ENCODE data around the gene PTPN7. TPM values are rescaled to one million over a fixed set of nuclear protein-coding genes. Genes with fewer than 3 reads are reported as not detected.

Gene PTPN7
- total RNA-seq, 4 donors from 2014 or later, result 1.3 to 4.3 (median 2.1) TPM

DNA sequence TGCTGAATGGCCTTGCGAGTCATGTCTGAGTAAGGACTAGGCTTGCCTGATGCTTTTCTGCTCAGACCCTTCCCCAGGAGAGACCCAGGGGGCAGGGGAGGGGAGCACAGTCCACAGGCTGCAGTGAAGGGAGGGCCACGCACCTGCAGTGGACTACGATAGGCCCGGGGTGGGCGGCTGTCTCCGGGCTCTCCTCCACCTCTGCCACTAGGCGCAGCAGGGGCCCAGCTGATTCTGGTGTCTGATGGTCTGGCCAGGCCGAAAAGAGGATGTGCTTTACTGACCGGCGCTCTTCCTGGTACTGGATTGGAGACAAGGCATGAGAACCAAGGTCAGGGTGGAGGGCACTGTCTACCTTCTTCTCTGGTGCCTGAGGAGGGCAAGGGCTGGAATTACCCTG lies 8.0 kb downstream of the PTPN7 start:
- no peaks in the 10 kb centered on the region for H3K9me3 ChIP-seq
- no peaks in the 10 kb centered on the region for H3K36me3 ChIP-seq
- 88 to 93% methylated on average over 1 to 10 of the region's 10 CpGs for WGBS, 2 donors
- DNase-seq, result no peak
- peaks cover 6 to 12% of the 10 kb centered on the region in 2 donors for H3K4me1 ChIP-seq
- no peaks in the 10 kb centered on the region for H3K27me3 ChIP-seq
- no peak overlapping the region for H3K27ac ChIP-seq
- TF ChIP-seq, protein P1, sequence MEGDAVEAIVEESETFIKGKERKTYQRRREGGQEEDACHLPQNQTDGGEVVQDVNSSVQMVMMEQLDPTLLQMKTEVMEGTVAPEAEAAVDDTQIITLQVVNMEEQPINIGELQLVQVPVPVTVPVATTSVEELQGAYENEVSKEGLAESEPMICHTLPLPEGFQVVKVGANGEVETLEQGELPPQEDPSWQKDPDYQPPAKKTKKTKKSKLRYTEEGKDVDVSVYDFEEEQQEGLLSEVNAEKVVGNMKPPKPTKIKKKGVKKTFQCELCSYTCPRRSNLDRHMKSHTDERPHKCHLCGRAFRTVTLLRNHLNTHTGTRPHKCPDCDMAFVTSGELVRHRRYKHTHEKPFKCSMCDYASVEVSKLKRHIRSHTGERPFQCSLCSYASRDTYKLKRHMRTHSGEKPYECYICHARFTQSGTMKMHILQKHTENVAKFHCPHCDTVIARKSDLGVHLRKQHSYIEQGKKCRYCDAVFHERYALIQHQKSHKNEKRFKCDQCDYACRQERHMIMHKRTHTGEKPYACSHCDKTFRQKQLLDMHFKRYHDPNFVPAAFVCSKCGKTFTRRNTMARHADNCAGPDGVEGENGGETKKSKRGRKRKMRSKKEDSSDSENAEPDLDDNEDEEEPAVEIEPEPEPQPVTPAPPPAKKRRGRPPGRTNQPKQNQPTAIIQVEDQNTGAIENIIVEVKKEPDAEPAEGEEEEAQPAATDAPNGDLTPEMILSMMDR (IDR thresholded peaks at IDR 0.05), result no peak
- no peak for TF ChIP-seq POLR2A (IDR thresholded peaks at IDR 0.05)
- no peak overlapping the region for H3K4me3 ChIP-seq (replicated peaks in 1 of 3)
- intact Hi-C loops (cut with DNase I), result no loop called here

GRCh38 chr1:202151045-202151444 lies 9.4 kb downstream of the PTPN7 start:
- Histone ChIP-seq H3K9me3 (no peaks in the 10 kb centered on the region), H3K36me3 (no peaks in the 10 kb centered on the region), H3K4me3 (replicated peaks in 1 of 3) (no peak overlapping the region), H3K4me1 (peaks cover 6 to 12% of the 10 kb centered on the region in 2 donors), H3K27me3 (no peaks in the 10 kb centered on the region), H3K27ac (no peak overlapping the region)
- intact Hi-C loops (cut with DNase I), result no loop called here
- WGBS, 2 donors, result 87 to 97% methylated on average over 2 of the region's 2 CpGs
- TF ChIP-seq POLR2A (IDR thresholded peaks at IDR 0.05), result no peak
- TF ChIP-seq, protein P1 (IDR thresholded peaks at IDR 0.05), result no peak
- DNase-seq, result no peak

DNA sequence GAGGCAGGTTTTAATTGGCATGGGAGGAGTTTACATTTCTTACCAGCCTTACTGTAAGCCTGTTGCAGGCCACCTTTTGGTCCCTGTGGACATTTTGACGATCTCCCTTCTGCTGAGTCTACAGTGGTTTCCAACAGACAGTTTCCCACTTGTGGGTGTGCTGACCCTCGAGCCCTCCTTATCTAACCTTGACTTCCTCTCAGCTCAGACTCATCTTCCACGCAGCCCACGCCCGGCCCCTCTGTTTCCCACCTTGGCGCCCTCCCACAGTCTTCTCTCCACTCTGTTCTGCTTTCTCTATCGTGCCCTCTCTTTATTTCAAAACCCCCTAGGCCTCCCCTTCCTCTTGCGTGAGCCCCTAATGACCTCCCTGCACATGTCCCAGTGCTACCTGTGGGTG lies 9.8 kb downstream of the PTPN7 start:
- intact Hi-C loops (cut with DNase I), result no loop called here
- no peaks in the 10 kb centered on the region for H3K36me3 ChIP-seq
- H3K4me3 ChIP-seq (replicated peaks in 1 of 3), result no peak overlapping the region
- peaks cover 6 to 11% of the 10 kb centered on the region in 2 donors for H3K4me1 ChIP-seq
- H3K9me3 ChIP-seq, result no peaks in the 10 kb centered on the region
- no peaks in the 10 kb centered on the region for H3K27me3 ChIP-seq
- WGBS, 2 donors, result 89 to 94% methylated on average over 8 of the region's 8 CpGs
- no peak overlapping the region for H3K27ac ChIP-seq
- no peak for TF ChIP-seq POLR2A (IDR thresholded peaks at IDR 0.05)
- TF ChIP-seq, protein P1 (IDR thresholded peaks at IDR 0.05), result no peak
- DNase-seq, result no peak

GRCh38 chr1:202150187-202150586 lies 10.2 kb downstream of the PTPN7 start:
- DNase-seq, result no peak
- no peaks in the 10 kb centered on the region for H3K36me3 ChIP-seq
- 90 to 91% methylated on average over 9 of the region's 9 CpGs for WGBS, 2 donors
- H3K27ac ChIP-seq, result no peak overlapping the region
- no peak for TF ChIP-seq POLR2A (IDR thresholded peaks at IDR 0.05)
- TF ChIP-seq, protein P1 (IDR thresholded peaks at IDR 0.05), result no peak
- H3K4me1 ChIP-seq, result peaks cover 2 to 11% of the 10 kb centered on the region in 2 donors
- H3K4me3 ChIP-seq (replicated peaks in 1 of 3), result no peak overlapping the region
- no peaks in the 10 kb centered on the region for H3K9me3 ChIP-seq
- H3K27me3 ChIP-seq, result no peaks in the 10 kb centered on the region
- intact Hi-C loops (cut with DNase I), result no loop called here

DNA sequence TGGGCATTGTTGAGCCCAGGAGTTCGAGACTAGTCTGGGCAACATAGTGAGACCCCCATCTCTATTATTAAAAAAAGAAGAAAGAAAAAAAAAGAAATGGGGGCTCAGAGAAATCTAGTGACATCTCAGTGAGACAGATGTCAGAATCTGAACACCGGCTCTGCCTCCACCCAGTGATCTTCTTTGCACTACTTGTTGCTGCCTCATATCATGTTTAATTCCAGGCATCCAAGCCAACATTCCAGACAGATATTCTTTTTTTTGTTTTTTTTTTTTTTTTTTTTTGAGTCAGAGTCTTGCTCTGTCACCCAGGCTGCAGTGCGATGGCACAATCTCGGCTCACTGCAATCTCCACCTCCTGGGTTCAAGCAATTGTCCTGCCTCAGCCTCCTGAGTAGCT lies 10.8 kb downstream of the PTPN7 start:
- Histone ChIP-seq H3K9me3 (no peaks in the 10 kb centered on the region), H3K4me3 (replicated peaks in 1 of 3) (no peak overlapping the region), H3K36me3 (no peaks in the 10 kb centered on the region), H3K4me1 (peaks cover 0 to 7% of the 10 kb centered on the region in 2 donors), H3K27ac (no peak overlapping the region), H3K27me3 (no peaks in the 10 kb centered on the region)
- no peak for TF ChIP-seq POLR2A (IDR thresholded peaks at IDR 0.05)
- TF ChIP-seq, protein P1 (IDR thresholded peaks at IDR 0.05), result no peak
- DNase-seq, result no peak
- WGBS, 2 donors, result 94 to 98% methylated on average over 4 of the region's 4 CpGs
- intact Hi-C loops (cut with DNase I), result no loop called here
